Breast epithelium (tissue), 4 donors: Measurements from ENCODE around the gene ABHD10. TPM values are rescaled to one million over a fixed set of nuclear protein-coding genes. Genes with fewer than 3 reads are reported as not detected.

ENCODE experiments used
- DNase-seq, 2 donors: peaks; one replicate each; pipeline ENCODE4 v3.0.0-alpha.2; 2019; ENCODE audit warnings: low spot score in 2 of 2
- H3K27ac ChIP-seq, 2 donors: fragments of 200-600 bp; sonication (generic) in 1 of 2; one replicate each; pipeline ENCODE4 v1.5.1; 2016 to 2019; ENCODE audit warnings: mild to moderate bottlenecking in 1 of 2
- H3K27me3 ChIP-seq, 2 donors: fragments of 200-600 bp; sonication (generic) in 1 of 2; one replicate each; pipeline versions ENCODE4 v1.5.1 to v1.6.0; 2017 to 2019; ENCODE audit warnings: control low read depth in 1 of 2, mild to moderate bottlenecking in 1 of 2
- H3K36me3 ChIP-seq: fragments of 200-600 bp; one replicate; pipeline ENCODE4 v1.5.1; 2019
- H3K4me1 ChIP-seq, 2 donors: fragments of 200-600 bp; sonication (generic); one replicate each; pipeline ENCODE4 v1.5.1; 2016 to 2019; ENCODE audit warnings: control low read depth in 1 of 2
- H3K4me3 ChIP-seq, 3 donors: fragments of 200-600 bp; sonication (generic); 1 replicate in 2 of 3; 2 replicates in 1 of 3; pipeline ENCODE4 v1.5.1; 2016 to 2019; ENCODE audit warnings: mild to moderate bottlenecking in 3 of 3, moderate library complexity in 2 of 3
- H3K9me3 ChIP-seq, 2 donors: fragments of 200-600 bp; sonication (generic) in 1 of 2; one replicate each; pipeline ENCODE4 v1.5.1; 2016 to 2019; ENCODE audit warnings: control low read depth in 1 of 2
- POLR2A ChIP-seq: fragments of 450-650 bp; IDR thresholded peaks from one replicate; pipeline ENCODE4 v1.6.1; 2016; ENCODE audit warnings: antibody characterized with exemption, mild to moderate bottlenecking, moderate library complexity
- POLR2AphosphoS5 ChIP-seq, 3 donors: sonication (generic); formaldehyde crosslinking; IDR thresholded peaks; one replicate each; pipeline ENCODE4 v1.6.1; 2017; ENCODE audit warnings: antibody characterized with exemption in 3 of 3
- intact Hi-C: fragments of 100-400 bp; cut with DNase I; formaldehyde crosslinking; loops from one replicate; pipeline ENCODE4 v1.15.1; 2023; ENCODE audit warnings: low total_unique reads
- total RNA-seq, 3 donors: library from RNA; depleted of rRNA; stranded (reverse); fragments of >200 nt; gene quantifications; one replicate each; pipeline ENCODE4 v1.1.0, GENCODE V29; 2016
- TF ChIP-seq, protein P1 (sequence below), 3 donors: fragments of 450-650 bp; IDR thresholded peaks; one replicate each; pipeline ENCODE4 v1.5.1; 2016 to 2017; ENCODE audit warnings: antibody characterized with exemption in 3 of 3, mild to moderate bottlenecking in 3 of 3, moderate library complexity in 3 of 3

ABHD10 gene
- total RNA-seq, 3 donors from 2014 or later: 17.3 to 28.5 (median 22.6) TPM

DNA sequence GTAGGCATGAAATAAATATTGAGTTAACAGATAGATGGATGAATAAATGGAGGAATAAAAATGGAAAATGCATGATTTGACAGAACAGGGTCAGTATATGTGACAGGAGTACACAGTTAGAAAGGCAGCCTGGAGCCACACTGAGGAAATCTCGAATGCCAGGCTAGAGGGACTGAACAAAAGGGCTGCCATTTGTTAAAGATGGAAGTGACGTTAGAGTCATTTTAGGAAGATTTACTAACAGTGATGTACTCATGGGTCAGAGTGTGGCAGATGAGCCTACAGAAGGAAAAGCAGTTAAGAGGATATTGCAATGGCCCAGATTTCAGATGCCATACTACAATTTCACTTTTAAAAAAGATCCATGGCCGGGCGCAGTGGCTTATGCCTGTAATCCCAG lies 48.3 kb downstream of the ABHD10 start:
- no peaks in the 10 kb centered on the region for H3K27me3 ChIP-seq
- no peaks in the 10 kb centered on the region for H3K36me3 ChIP-seq
- DNase-seq: no peak
- no peak overlapping the region for H3K4me3 ChIP-seq
- TF ChIP-seq, protein P1, sequence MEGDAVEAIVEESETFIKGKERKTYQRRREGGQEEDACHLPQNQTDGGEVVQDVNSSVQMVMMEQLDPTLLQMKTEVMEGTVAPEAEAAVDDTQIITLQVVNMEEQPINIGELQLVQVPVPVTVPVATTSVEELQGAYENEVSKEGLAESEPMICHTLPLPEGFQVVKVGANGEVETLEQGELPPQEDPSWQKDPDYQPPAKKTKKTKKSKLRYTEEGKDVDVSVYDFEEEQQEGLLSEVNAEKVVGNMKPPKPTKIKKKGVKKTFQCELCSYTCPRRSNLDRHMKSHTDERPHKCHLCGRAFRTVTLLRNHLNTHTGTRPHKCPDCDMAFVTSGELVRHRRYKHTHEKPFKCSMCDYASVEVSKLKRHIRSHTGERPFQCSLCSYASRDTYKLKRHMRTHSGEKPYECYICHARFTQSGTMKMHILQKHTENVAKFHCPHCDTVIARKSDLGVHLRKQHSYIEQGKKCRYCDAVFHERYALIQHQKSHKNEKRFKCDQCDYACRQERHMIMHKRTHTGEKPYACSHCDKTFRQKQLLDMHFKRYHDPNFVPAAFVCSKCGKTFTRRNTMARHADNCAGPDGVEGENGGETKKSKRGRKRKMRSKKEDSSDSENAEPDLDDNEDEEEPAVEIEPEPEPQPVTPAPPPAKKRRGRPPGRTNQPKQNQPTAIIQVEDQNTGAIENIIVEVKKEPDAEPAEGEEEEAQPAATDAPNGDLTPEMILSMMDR (IDR thresholded peaks at IDR 0.05): no peak
- TF ChIP-seq POLR2A: no peak
- TF ChIP-seq POLR2AphosphoS5 (IDR thresholded peaks at IDR 0.05): no peak
- intact Hi-C loops: no loop called here
- no peak overlapping the region for H3K27ac ChIP-seq
- H3K4me1 ChIP-seq: no peaks in the 10 kb centered on the region
- H3K9me3 ChIP-seq: no peaks in the 10 kb centered on the region

DNA sequence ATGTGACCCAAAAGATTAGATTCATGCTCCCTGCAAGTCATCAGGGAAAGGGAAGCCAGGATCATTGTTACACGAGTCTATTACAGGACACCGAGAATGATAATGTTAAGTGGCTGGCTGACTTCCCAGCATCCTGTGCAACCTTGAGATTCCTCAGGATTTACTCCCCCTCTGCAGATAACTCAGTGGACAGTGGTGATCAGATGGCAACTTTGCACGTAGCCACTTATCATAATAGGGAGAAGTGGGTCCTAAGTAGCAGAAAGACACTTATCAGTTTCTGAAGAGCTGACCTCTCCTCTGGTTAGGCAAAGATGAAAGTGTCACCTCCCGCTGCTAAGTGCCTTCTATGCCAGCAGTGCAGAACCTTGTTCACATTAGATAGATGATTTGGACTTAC lies 49.0 kb downstream of the ABHD10 start:
- no peaks in the 10 kb centered on the region for H3K36me3 ChIP-seq
- DNase-seq: no peak
- H3K27ac ChIP-seq: no peak overlapping the region
- no peaks in the 10 kb centered on the region for H3K27me3 ChIP-seq
- H3K9me3 ChIP-seq: no peaks in the 10 kb centered on the region
- no peak overlapping the region for H3K4me3 ChIP-seq
- TF ChIP-seq POLR2AphosphoS5 (IDR thresholded peaks at IDR 0.05) (no peak), POLR2A (no peak)
- TF ChIP-seq, protein P1 (IDR thresholded peaks at IDR 0.05): no peak
- no peaks in the 10 kb centered on the region for H3K4me1 ChIP-seq
- intact Hi-C loops: no loop called here

DNA sequence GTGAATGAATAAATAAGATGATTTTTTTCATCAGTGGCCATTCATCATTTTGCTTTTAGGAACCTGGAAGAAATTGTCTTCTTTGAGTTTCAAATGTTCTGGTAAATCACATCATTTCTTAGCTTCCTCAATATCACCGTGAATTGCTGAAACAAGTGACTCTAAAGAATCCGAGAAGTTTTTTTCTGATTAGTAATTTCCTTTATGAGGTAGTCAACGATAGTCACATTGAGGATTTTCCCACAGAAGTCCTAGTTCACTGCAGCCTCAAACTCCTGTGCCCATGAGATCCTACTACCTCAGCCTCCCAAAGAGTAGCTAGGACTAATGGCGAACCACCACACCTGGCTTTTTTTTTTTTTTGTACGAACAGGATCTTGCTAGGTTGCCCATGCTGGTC lies 52.1 kb downstream of the ABHD10 start:
- Histone ChIP-seq H3K27me3 (no peaks in the 10 kb centered on the region), H3K4me1 (no peaks in the 10 kb centered on the region), H3K9me3 (no peaks in the 10 kb centered on the region), H3K4me3 (no peak overlapping the region), H3K36me3 (no peaks in the 10 kb centered on the region), H3K27ac (no peak overlapping the region)
- no peak for DNase-seq
- TF ChIP-seq POLR2AphosphoS5 (IDR thresholded peaks at IDR 0.05): no peak
- TF ChIP-seq, protein P1 (IDR thresholded peaks at IDR 0.05): no peak
- no peak for TF ChIP-seq POLR2A
- intact Hi-C loops: no loop called here

DNA sequence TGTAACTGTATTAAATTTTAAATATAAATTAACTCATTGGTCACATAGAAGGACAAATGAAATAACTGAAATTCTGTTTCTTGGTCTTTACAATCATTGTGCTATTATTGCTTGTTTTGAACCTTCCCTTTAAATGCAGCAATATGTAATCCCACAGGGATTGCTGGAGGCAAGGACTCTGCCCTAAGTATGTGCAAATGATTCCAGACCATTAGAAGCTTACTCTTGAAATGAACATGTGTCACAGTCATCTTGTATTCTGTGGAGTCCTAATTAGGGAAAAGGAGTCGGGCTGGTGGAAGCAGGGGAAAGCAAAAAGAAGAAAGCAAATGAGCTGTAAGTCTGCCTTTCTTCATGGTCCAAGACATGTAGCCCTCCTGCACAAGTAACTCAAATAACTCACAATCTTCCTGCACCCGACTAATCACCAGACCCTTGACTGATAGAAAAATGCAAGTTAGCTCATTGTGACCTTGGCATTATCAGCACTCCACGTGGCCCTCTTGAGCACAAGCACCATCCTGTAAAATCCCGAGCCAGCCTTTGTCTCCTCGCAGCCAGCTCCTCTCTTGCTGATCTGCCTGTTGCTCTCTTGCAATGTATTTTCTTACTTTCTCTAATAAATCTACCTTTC lies 53.4 kb downstream of the ABHD10 start:
- Histone ChIP-seq H3K4me3 (no peak overlapping the region), H3K27me3 (no peaks in the 10 kb centered on the region), H3K9me3 (no peaks in the 10 kb centered on the region), H3K27ac (no peak overlapping the region), H3K36me3 (no peaks in the 10 kb centered on the region), H3K4me1 (no peaks in the 10 kb centered on the region)
- intact Hi-C loops: no loop called here
- TF ChIP-seq POLR2A (no peak), POLR2AphosphoS5 (IDR thresholded peaks at IDR 0.05) (no peak)
- TF ChIP-seq, protein P1 (IDR thresholded peaks at IDR 0.05): no peak
- DNase-seq: no peak

DNA sequence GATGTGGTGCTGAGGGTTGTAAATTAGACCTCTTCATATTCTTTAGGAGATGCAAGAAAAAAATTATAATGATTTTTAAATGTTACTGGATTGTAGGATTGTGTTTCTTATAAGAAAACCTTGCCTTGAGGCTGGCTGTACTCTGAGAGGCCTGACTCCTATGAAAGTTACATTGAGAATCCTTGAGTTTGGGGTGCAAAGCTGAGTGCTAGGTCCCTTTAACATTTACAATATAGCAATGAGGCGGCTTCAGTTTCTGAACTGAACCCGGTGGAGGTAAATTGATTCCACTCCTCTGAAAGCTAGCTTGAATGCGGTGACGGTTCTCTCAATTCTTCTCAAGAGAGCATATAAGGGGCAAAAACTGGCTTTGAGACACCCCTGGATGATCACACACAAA lies 55.6 kb downstream of the ABHD10 start, which contains the start of gene TMPRSS7:
TMPRSS7 (plus strand) TSS at position 301 of the 400 bp plus-strand sequence. CDS start 110 bp downstream, outside the sequence.
- Histone ChIP-seq H3K27me3 (no peaks in the 10 kb centered on the region), H3K4me1 (no peaks in the 10 kb centered on the region), H3K36me3 (no peaks in the 10 kb centered on the region), H3K27ac (no peak within 1 kb of the TSS), H3K4me3 (no peak within 1 kb of the TSS), H3K9me3 (no peaks in the 10 kb centered on the region)
- intact Hi-C loops: no loop called here
- TF ChIP-seq, protein P1 (IDR thresholded peaks at IDR 0.05): no peak
- TF ChIP-seq POLR2A (no peak), POLR2AphosphoS5 (IDR thresholded peaks at IDR 0.05) (no peak)
- DNase-seq: no peak
